GM19455 (cell line): Measurements from ENCODE around the gene ITLN1.

Experiments
- ATAC-seq: cut with Tn5 transposase; IDR thresholded peaks from one replicate; pipeline ENCODE4 v1.9.1; 2021; ENCODE audit not compliant: unreplicated experiment

ITLN1 gene

GRCh38 chr1:160858507-160858906 is 26.5 kb downstream of the ITLN1 start:
- ATAC-seq = no peak

GRCh38 chr1:160858097-160858496 is 26.9 kb downstream of the ITLN1 start:
- ATAC-seq = no peak

GRCh38 chr1:160855181-160855981 is 29.6 kb downstream of the ITLN1 start:
- peak; percentile 59 for ATAC-seq

- no peak for ATAC-seq
Observed at GRCh38 chr1:160853754-160854153, 31.2 kb downstream of the ITLN1 start.

- no peak for ATAC-seq
Observed at GRCh38 chr1:160853014-160853413, 32.0 kb downstream of the ITLN1 start.

GRCh38 chr1:160850993-160851392 is 34.0 kb downstream of the ITLN1 start:
- ATAC-seq = no peak

- no peak for ATAC-seq
Observed at GRCh38 chr1:160850541-160850940, 34.4 kb downstream of the ITLN1 start.

- ATAC-seq = no peak
Observed at GRCh38 chr1:160846281-160846680, 38.7 kb downstream of the ITLN1 start.

GRCh38 chr1:160844447-160845232 is 40.3 kb downstream of the ITLN1 start:
- ATAC-seq = no peak

- no peak for ATAC-seq
Observed at GRCh38 chr1:160841079-160841478, 43.9 kb downstream of the ITLN1 start.

- no peak for ATAC-seq
Observed at GRCh38 chr1:160839746-160840145, 45.2 kb downstream of the ITLN1 start.

GRCh38 chr1:160838888-160839287 is 46.1 kb downstream of the ITLN1 start:
- no peak for ATAC-seq

GRCh38 chr1:160837558-160838205 is 47.3 kb downstream of the ITLN1 start:
- ATAC-seq = peak; percentile 83

GRCh38 chr1:160836981-160837557 is 47.9 kb downstream of the ITLN1 start:
- no peak for ATAC-seq

GRCh38 chr1:160836561-160836960 is 48.4 kb downstream of the ITLN1 start:
- ATAC-seq = no peak

- no peak for ATAC-seq
Observed at GRCh38 chr1:160835751-160836150, 49.2 kb downstream of the ITLN1 start.

- no peak for ATAC-seq
Observed at GRCh38 chr1:160834945-160835565, 49.9 kb downstream of the ITLN1 start.

GRCh38 chr1:160830321-160831153 is 54.4 kb downstream of the ITLN1 start:
- no peak for ATAC-seq

GRCh38 chr1:160829766-160830165 is 55.2 kb downstream of the ITLN1 start:
- ATAC-seq = no peak

- no peak for ATAC-seq
Observed at GRCh38 chr1:160827418-160827817, 57.6 kb downstream of the ITLN1 start.
